ENCODE measurements around the gene DDOST.

DNA sequence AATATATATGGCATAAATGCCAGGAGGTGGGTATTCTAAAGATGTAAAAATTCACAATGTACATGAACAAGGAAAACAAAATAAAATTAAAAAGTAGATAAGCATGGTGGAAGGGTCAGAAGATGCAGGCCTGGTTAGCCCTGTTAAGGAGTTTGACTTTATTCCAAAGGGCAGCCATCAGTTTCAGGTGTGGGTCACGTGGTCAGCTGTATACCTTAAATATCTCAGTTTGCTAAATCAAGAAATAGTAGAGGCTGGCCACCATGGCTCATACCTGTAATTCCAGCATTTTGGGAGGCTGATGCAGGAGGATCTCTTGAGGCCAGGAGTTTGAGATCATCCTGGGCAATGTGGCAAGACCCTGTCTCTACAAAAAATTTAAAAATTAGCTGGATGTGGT, 36.5 kb downstream of the DDOST start:
- TF ChIP-seq EP300 (IDR thresholded peaks at IDR 0.05; ENCODE audit: borderline replicate concordance) (no peak), CREB1 (IDR thresholded peaks at IDR 0.05; ENCODE audit: low read depth) (no peak), YY1 (IDR thresholded peaks at IDR 0.05; ENCODE audit: low read depth) (no peak), NFIC (IDR thresholded peaks at IDR 0.05) (no peak), EGR1 (IDR thresholded peaks at IDR 0.05) (no peak), ZBTB7A (IDR thresholded peaks at IDR 0.05; ENCODE audit: low read depth) (no peak), TEAD4 (IDR thresholded peaks at IDR 0.05) (no peak), TAF1 (IDR thresholded peaks at IDR 0.05; ENCODE audit: low read depth) (no peak), TCF12 (IDR thresholded peaks at IDR 0.05; ENCODE audit: low read depth) (no peak), RAD21 (IDR thresholded peaks at IDR 0.05; ENCODE audit: low read depth) (no peak)
- TF ChIP-seq, protein P1, sequence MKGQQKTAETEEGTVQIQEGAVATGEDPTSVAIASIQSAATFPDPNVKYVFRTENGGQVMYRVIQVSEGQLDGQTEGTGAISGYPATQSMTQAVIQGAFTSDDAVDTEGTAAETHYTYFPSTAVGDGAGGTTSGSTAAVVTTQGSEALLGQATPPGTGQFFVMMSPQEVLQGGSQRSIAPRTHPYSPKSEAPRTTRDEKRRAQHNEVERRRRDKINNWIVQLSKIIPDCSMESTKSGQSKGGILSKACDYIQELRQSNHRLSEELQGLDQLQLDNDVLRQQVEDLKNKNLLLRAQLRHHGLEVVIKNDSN (IDR thresholded peaks at IDR 0.05), result 0 out of 2 replicates have a peak, but pooled peaks have one; percentile 23
- TF ChIP-seq, protein P2, sequence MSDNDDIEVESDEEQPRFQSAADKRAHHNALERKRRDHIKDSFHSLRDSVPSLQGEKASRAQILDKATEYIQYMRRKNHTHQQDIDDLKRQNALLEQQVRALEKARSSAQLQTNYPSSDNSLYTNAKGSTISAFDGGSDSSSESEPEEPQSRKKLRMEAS (IDR thresholded peaks at IDR 0.05), result no peak
- TF ChIP-seq, protein P3, sequence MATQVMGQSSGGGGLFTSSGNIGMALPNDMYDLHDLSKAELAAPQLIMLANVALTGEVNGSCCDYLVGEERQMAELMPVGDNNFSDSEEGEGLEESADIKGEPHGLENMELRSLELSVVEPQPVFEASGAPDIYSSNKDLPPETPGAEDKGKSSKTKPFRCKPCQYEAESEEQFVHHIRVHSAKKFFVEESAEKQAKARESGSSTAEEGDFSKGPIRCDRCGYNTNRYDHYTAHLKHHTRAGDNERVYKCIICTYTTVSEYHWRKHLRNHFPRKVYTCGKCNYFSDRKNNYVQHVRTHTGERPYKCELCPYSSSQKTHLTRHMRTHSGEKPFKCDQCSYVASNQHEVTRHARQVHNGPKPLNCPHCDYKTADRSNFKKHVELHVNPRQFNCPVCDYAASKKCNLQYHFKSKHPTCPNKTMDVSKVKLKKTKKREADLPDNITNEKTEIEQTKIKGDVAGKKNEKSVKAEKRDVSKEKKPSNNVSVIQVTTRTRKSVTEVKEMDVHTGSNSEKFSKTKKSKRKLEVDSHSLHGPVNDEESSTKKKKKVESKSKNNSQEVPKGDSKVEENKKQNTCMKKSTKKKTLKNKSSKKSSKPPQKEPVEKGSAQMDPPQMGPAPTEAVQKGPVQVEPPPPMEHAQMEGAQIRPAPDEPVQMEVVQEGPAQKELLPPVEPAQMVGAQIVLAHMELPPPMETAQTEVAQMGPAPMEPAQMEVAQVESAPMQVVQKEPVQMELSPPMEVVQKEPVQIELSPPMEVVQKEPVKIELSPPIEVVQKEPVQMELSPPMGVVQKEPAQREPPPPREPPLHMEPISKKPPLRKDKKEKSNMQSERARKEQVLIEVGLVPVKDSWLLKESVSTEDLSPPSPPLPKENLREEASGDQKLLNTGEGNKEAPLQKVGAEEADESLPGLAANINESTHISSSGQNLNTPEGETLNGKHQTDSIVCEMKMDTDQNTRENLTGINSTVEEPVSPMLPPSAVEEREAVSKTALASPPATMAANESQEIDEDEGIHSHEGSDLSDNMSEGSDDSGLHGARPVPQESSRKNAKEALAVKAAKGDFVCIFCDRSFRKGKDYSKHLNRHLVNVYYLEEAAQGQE (IDR thresholded peaks at IDR 0.05; ENCODE audit: low read depth), result no peak

Data from Ishikawa (cell line).